Measurements from ENCODE around the gene ZDHHC5.

Gene ZDHHC5

GRCh38 chr11:57667736-57668433 lies at the start of gene ZDHHC5:
Gene ZDHHC5 (plus strand): TSS chr11:57668114. CDS start chr11:57673091, 4,977 bp downstream.
- peak; percentile 98 to 100 for DNase-seq

GRCh38 chr11:57618438-57618837 lies 49.5 kb upstream of the ZDHHC5 start:
- no peak for DNase-seq

GRCh38 chr11:57619331-57619730 lies 48.6 kb upstream of the ZDHHC5 start:
- no peak for DNase-seq

GRCh38 chr11:57620467-57620866 lies 47.4 kb upstream of the ZDHHC5 start:
- DNase-seq: no peak

GRCh38 chr11:57622263-57622662 lies 45.7 kb upstream of the ZDHHC5 start:
- DNase-seq: no peak

GRCh38 chr11:57624864-57625263 lies 43.0 kb upstream of the ZDHHC5 start:
- DNase-seq: no peak

- DNase-seq: no peak
Measured at GRCh38 chr11:57626895-57627294, 41.0 kb upstream of the ZDHHC5 start.

GRCh38 chr11:57630171-57630570 lies 37.7 kb upstream of the ZDHHC5 start:
- no peak for DNase-seq

- no peak for DNase-seq
Measured at GRCh38 chr11:57632116-57632515, 35.8 kb upstream of the ZDHHC5 start.

GRCh38 chr11:57633394-57634070 lies 34.4 kb upstream of the ZDHHC5 start:
- no peak for DNase-seq

GRCh38 chr11:57634311-57634710 lies 33.6 kb upstream of the ZDHHC5 start:
- no peak for DNase-seq

GRCh38 chr11:57635246-57635645 lies 32.7 kb upstream of the ZDHHC5 start:
- DNase-seq: no peak

- no peak for DNase-seq
Measured at GRCh38 chr11:57637626-57638004, 30.3 kb upstream of the ZDHHC5 start.

GRCh38 chr11:57638005-57638781 lies 29.7 kb upstream of the ZDHHC5 start:
- no peak for DNase-seq

GRCh38 chr11:57638811-57639320 lies 29.0 kb upstream of the ZDHHC5 start:
- DNase-seq: no peak

GRCh38 chr11:57639321-57640067 lies 28.4 kb upstream of the ZDHHC5 start:
- DNase-seq: no peak

- DNase-seq: no peak
Measured at GRCh38 chr11:57640068-57640800, 27.7 kb upstream of the ZDHHC5 start.

GRCh38 chr11:57641011-57641807 lies 26.7 kb upstream of the ZDHHC5 start:
- no peak for DNase-seq

GRCh38 chr11:57643802-57644201 lies 24.1 kb upstream of the ZDHHC5 start:
- no peak for DNase-seq

- peak; percentile 77 to 82 for DNase-seq
Measured at GRCh38 chr11:57644748-57645688, 22.9 kb upstream of the ZDHHC5 start.
